Measurements from ENCODE around the gene CT45A9.
"Not testable (repeated sequence)": the region's sequence is repeated elsewhere in the genome, so short reads cannot be mapped to it uniquely, and the experiment has no call there.

The CT45A9 gene, protein sequence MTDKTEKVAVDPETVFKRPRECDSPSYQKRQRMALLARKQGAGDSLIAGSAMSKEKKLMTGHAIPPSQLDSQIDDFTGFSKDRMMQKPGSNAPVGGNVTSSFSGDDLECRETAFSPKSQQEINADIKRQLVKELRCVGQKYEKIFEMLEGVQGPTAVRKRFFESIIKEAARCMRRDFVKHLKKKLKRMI

DNA sequence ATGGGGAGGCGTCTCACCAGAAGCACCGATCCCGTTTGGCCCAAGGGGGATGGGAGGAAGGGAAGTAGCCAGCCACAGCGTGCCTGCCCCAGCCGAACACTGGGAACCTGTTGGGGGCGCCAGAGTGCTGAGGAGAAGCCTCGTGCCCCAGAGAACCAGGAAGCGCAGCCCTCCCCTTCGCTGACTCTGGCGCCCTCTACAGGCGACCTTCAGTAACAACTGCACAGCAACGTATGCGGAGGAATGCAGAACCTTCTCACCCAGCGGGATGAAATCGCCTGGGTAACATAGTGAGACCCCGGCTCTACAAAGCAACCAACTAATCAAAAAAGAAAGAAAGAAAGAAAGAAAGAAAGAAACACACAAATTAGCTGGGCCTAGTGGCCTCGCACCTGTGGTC is at the start of gene CT45A9:
TSS of gene CT45A9 (minus strand) at position 101 of the 400 bp plus-strand sequence. CDS start 3,751 bp downstream, outside the sequence.
- DNase-seq: not testable (repeated sequence)

DNA sequence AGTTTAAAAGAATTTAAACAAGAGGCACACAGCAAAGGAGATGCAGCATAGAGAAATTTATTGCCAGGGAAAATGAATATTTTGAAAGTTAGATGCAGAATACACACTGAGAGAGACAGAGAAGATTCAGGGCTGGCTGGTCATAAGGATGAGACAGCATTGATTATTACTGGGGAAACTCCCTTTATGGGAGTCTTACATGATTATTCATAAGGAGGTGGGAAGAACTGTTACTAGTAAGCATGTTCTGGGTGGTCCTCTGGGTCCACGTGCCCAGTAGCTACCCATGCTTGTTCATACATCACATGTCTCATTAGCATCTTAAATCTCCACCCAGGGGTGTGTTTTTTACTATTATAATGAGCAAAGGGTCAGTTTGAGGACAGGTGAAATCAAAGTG is 48.9 kb upstream of the CT45A9 start:
- DNase-seq: not testable (repeated sequence)

DNA sequence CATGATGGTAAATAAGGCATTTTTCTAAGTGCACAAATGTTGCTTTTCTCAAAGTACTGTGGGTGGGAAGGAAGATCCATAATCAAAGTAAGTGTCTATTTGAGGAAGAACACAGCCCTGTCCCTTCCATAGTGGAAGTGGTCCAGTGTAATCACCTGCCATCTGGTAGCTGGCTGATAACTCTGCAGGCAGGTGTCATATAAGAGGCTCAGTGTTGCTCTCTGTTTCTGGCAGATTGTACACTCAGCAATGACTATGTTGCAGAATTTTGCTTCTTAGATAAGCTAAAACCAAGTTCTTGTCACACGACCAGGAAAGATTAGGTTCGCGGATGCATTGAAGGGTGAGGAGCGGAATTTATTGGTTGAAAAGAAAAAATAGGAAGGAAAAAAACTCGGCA is 42.8 kb upstream of the CT45A9 start:
- DNase-seq: no peak

DNA sequence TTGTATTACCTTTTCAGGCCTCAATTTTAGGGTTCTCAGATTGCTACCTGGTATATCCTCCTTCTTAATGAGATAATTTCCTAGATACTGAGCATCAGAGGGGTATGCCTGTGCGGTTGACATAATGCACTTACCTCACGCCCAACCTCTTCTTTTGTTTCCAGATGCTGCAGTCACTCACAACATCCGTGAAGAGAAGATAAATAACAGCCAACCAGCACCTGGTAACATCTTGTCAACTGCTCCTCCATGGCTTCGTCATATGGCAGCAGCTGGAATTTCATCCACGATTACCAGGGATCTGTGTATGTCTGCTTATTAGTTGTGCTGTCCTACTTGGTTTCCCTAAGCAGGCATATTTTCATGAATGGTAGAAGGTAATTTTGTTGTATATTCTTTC is 38.6 kb upstream of the CT45A9 start:
- DNase-seq: no peak

DNA sequence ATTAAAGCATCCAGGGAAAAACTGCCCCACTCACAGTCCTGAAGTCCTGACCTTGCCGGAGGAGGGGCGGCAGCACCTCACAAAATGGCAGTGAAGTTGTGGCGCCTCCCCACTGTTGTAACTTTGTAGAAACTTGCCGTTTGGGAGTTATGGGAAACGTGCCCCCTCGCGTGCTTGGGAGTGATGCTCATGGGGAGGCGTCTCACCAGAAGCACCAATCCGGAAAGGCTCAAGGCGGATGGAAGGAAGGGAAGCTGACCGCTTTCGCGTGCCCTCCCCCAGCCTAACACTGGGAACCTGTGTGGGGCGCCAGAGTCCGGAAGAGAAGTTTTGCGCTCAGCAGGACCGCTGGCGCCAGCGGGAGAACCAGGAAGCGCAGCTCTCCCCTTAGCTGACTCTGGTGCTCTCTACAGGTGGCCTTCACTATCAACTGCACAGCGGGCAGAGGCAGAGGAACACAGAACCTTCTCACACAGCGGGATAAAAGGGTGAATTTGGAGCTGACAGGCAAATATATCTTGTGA is 21.7 kb upstream of the CT45A9 start, which contains the start of the genes CT45A10 and SAGE1:
TSS of gene CT45A10 (minus strand) at position 151 of the 524 bp plus-strand sequence. CDS start 8,100 bp downstream, outside the sequence.
TSS of gene SAGE1 (plus strand) at position 423 of the 524 bp plus-strand sequence. CDS start 2,527 bp downstream, outside the sequence.
- no peak for DNase-seq

DNA sequence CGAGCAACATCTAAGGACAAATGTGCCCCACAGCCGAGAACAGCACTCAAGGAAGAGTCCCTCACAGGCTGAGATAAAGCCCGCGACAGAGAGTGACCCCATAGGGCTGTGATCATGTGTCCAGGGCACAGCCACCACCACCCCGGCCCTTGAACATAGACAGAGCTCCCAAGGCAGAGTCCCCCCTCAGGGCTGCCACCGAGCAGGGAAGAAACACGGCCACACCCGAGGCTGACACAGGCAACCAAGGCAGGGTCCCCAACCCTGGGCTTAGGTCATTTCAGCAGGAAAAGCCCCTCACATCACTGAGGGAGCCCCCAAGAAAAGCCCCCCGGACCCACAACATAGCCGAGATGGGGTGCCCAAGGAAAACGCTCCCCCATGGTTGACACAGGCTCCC is 21.2 kb upstream of the CT45A9 start:
- no peak for DNase-seq

DNA sequence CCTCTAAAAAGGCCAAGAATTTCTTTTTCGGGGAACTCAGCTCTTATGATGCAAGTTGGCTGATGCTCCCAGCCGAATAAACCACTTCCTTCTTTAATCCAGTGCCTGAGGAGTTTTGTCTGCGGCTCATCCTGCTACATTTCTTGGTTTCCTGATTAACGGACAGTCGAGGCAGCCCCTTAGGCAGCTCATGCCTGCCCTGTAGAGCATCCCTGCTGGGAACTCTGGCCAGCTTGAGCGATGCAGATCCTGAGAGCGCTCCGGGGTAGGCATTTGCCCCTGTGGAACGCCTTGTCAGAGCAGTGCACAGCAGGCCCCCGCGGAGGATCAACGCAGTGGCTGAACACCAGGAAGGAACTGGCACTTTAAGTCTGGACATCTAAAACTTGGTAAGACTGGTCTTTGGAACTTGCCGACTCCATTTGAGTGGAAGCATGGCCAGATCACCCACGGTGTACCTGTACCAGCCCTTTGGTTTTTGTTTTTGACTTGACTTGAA is 18.5 kb upstream of the CT45A9 start:
- no peak for DNase-seq

DNA sequence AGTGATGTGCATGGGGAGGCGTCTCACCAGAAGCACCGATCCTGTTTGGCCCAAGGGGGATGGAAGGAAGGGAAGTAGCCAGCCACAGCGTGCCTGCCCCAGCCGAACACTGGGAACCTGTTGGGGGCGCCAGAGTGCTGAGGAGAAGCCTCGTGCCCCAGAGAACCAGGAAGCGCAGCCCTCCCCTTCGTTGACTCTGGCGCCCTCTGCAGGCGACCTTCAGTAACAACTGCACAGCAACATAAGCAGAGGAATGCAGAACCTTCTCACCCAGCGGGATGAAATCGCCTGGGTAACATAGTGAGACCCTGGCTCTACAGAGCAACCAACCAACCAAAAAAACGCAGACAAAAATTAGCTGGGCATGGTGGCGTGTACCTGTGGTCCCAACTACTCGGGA is 17.4 kb upstream of the CT45A9 start:
- not testable (repeated sequence) for DNase-seq

DNA sequence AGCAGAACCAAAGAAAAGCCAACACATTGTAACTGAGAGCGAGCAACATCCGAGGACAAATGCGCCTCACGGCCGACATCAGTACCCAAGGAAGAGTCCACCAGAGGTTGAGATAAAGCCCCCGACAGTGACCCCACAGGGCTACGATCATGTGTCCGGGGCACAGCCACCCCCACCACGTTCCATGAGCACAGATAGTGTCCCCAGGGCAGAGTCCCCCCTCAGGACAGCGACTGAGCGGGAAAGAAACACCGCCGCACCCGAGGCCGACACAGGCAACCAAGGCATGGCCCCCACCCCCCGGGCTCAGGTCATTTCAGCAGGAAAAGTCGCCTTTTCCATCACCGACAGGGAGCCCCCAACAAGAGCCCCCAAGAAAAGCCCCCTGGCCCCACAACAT is 16.6 kb upstream of the CT45A9 start:
- DNase-seq: not testable (repeated sequence)

DNA sequence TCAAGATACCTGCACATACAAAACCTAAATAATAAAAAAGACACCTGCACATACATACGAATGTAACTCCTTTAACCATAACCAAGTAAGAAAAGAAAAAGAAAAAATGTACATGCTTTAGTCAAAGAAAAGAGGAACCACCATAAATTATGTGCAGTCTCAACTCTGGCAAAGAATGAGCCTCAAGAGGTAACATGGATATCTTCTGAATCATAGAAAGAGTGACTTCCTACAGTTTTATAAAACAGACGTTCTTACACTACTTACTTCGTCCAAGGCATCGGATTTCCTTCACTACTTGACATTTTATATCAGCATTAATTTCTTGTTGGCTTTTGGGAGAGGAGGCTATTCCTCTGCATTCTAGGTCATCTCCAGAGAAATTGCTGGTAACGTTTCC is 11.1 kb upstream of the CT45A9 start:
- not testable (repeated sequence) for DNase-seq

DNA sequence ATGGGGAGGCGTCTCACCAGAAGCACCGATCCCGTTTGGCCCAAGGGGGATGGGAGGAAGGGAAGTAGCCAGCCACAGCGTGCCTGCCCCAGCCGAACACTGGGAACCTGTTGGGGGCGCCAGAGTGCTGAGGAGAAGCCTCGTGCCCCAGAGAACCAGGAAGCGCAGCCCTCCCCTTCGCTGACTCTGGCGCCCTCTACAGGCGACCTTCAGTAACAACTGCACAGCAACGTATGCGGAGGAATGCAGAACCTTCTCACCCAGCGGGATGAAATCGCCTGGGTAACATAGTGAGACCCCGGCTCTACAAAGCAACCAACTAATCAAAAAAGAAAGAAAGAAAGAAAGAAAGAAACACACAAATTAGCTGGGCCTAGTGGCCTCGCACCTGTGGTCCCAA is 17.2 kb downstream of the CT45A9 start, which contains the start of gene CT45A8:
TSS of gene CT45A8 (minus strand) at position 101 of the 400 bp plus-strand sequence. CDS start 3,755 bp downstream, outside the sequence.
- DNase-seq: not testable (repeated sequence)

DNA sequence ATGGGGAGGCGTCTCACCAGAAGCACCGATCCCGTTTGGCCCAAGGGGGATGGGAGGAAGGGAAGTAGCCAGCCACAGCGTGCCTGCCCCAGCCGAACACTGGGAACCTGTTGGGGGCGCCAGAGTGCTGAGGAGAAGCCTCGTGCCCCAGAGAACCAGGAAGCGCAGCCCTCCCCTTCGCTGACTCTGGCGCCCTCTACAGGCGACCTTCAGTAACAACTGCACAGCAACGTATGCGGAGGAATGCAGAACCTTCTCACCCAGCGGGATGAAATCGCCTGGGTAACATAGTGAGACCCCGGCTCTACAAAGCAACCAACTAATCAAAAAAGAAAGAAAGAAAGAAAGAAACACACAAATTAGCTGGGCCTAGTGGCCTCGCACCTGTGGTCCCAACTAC is 34.4 kb downstream of the CT45A9 start, which contains the start of gene CT45A7:
TSS of gene CT45A7 (minus strand) at position 101 of the 400 bp plus-strand sequence. CDS start 3,747 bp downstream, outside the sequence.
- DNase-seq: not testable (repeated sequence)

DNA sequence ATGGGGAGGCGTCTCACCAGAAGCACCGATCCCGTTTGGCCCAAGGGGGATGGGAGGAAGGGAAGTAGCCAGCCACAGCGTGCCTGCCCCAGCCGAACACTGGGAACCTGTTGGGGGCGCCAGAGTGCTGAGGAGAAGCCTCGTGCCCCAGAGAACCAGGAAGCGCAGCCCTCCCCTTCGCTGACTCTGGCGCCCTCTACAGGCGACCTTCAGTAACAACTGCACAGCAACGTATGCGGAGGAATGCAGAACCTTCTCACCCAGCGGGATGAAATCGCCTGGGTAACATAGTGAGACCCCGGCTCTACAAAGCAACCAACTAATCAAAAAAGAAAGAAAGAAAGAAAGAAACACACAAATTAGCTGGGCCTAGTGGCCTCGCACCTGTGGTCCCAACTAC is 51.7 kb downstream of the CT45A9 start, which contains the start of gene CT45A2:
TSS of gene CT45A2 (minus strand) at position 101 of the 400 bp plus-strand sequence. CDS start 3,747 bp downstream, outside the sequence.
- not testable (repeated sequence) for DNase-seq

All from CD4-positive, alpha-beta T cell treated with Interleukin-15 for 1 hour (primary cell).